Breast epithelium (tissue), 3 donors: ENCODE data around the gene TMEM179.

ENCODE experiments used
- CTCF ChIP-seq, 3 donors: fragments of 450-650 bp; IDR thresholded peaks; one replicate each; pipeline ENCODE4 v1.5.1; 2016 to 2017; ENCODE audit warnings: antibody characterized with exemption in 3 of 3, mild to moderate bottlenecking in 3 of 3, moderate library complexity in 3 of 3
- POLR2A ChIP-seq: fragments of 450-650 bp; IDR thresholded peaks from one replicate; pipeline ENCODE4 v1.6.1; 2016; ENCODE audit warnings: antibody characterized with exemption, mild to moderate bottlenecking, moderate library complexity

DNA sequence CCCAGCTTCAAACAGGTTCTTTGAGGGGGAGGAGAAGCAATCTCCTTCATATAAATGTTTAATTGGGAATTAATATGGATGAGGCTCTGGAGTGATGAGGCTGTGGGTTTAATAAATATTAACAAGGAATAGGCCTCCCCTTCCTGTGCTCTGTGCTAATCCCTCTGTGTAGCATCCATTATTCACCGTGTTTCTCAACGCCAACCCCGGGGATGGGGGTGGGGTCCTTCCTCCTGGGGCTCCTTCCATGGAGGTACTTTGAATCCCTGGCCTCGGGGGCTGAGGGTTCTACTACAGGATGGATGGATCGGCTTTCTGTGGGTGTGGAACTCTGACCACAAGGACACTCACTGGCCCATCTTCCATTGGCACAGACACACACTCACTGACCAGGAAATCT, 34.9 kb upstream of the TMEM179 start:
- no peak for TF ChIP-seq CTCF (IDR thresholded peaks at IDR 0.05)
- TF ChIP-seq POLR2A, result no peak
